22Rv1 (cell line): Measurements from ENCODE around the gene RBM22.

Experiments used
- H3K27ac ChIP-seq: fragments of 450-650 bp; 2 replicates; pipeline ENCODE4 v1.5.1; 2017
- ZFX ChIP-seq: fragments of 450-650 bp; IDR thresholded peaks from 2 replicates; pipeline ENCODE4 v1.6.1; 2017; ENCODE audit warnings: antibody characterized with exemption, borderline replicate concordance
- TF ChIP-seq, protein P1 (sequence below): fragments of 450-650 bp; IDR thresholded peaks from 2 replicates; pipeline ENCODE4 v1.5.1; 2017; ENCODE audit warnings: mild to moderate bottlenecking

RBM22 gene

DNA sequence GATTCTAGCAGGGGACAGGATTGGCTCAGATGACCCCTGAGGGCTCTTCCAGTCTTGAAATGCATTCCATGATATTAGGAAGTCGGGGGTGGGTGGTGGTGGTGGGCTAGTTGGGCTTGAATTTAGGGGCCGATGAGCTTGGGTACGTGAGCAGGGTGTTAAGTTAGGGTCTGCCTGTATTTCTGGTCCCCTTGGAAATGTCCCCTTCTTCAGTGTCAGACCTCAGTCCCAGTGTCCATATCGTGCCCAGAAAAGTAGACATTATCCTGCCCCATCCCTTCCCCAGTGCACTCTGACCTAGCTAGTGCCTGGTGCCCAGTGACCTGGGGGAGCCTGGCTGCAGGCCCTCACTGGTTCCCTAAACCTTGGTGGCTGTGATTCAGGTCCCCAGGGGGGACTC, 42.7 kb downstream of the RBM22 start:
- TF ChIP-seq, protein P1, sequence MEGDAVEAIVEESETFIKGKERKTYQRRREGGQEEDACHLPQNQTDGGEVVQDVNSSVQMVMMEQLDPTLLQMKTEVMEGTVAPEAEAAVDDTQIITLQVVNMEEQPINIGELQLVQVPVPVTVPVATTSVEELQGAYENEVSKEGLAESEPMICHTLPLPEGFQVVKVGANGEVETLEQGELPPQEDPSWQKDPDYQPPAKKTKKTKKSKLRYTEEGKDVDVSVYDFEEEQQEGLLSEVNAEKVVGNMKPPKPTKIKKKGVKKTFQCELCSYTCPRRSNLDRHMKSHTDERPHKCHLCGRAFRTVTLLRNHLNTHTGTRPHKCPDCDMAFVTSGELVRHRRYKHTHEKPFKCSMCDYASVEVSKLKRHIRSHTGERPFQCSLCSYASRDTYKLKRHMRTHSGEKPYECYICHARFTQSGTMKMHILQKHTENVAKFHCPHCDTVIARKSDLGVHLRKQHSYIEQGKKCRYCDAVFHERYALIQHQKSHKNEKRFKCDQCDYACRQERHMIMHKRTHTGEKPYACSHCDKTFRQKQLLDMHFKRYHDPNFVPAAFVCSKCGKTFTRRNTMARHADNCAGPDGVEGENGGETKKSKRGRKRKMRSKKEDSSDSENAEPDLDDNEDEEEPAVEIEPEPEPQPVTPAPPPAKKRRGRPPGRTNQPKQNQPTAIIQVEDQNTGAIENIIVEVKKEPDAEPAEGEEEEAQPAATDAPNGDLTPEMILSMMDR = no peak
- no peak for TF ChIP-seq ZFX
- H3K27ac ChIP-seq = no peak overlapping the region

DNA sequence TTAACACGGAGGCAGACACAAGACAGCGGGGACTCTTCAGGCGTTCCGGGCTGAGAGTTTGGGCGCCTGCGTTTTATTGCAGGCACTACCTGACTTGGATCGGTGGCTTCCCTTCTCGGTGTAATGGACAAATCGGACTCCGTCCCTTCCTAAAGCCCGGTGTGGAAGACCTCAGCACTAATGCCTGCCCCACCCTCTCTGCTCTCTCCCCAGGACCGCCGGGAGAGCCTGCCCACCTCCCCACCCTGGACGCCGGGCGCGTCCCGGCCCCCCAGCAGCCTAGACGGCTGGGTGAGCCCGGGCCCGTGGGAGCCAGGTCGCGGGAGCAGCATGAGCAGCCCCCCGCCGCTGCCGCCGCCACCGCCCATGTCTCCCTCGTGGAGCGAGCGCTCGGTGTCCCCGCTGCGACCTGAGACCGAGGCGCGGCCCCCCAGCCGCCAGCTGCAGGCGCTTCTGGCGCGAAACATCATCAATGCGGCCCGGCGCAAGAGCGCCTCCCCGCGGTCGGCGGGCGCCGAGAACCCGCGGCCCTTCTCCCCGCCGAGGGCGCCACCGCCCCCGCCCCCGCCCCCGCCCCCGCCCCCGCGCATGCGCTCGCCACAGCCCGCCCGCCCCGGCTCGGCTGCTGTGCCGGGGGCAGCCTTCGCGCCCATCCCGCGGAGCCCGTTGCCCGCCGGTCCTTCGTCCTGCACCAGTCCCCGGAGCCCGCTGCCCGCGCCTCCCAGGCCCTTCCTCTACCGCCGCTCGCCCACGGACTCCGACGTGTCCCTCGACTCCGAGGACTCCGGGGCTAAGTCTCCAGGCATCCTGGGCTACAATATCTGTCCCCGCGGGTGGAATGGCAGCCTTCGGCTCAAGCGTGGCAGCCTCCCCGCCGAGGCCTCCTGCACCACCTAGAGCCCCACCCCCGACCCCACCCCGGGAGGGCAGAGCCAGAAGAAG, 44.4 kb downstream of the RBM22 start:
- no peak overlapping the region for H3K27ac ChIP-seq
- TF ChIP-seq, protein P1 = peak; percentile 85
- no peak for TF ChIP-seq ZFX

DNA sequence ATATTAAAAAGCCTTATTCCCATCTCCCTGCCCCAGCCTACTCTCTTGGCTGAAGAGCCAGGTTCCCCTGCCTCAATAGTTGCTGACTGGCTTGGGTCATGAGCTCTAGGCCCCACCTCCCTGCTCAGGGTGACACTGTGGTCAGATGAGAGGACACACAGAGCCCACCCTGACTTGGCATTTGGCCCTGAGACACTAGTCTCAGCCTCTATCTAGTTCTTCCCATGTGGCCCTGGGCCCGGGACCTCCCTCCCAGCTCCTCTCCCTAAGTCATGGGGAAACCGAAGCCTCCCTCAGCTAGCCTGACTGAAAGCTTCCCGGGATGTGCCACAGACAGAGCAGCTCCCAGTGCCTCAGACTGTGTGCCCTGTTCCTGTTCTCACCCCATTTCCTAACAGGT, 45.6 kb downstream of the RBM22 start:
- TF ChIP-seq, protein P1 = no peak
- TF ChIP-seq ZFX = no peak
- no peak overlapping the region for H3K27ac ChIP-seq

DNA sequence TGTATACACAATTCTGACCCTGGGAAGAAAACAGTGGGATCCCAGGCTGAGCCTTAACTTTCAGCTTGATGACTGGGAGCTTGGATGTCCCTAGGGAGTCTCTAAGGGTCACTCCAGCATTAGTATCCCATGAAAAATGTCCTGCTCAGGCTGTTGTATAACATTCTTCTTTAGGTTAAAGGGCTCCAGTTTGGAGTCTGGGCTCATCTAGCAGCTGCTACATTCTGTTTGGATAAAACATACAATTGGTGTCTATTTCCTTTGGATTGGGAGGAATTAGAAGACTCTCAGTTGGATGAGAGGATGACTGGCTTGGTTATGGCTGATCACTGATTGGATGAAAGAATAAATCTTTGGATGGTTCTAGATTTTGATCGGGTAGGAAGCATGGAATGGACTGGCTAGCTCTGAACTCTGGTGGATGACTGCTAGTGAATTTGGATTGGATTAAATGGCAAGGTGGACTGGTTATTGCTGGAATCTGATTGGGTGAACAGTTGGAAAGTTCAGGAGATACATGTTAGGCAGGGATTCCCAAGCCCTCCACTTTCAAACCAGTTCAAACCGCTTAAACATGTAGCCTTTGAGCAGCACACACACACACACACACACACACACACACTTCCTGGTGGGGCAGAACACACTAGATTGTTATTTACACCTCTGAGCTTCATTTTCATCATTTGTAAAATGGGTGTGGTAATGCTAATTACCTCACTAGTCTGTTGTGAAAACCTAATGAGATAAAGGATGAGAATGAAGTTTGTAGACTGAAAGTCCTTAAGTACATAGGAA, 46.9 kb downstream of the RBM22 start:
- H3K27ac ChIP-seq = no peak overlapping the region
- TF ChIP-seq ZFX = no peak
- TF ChIP-seq, protein P1 = no peak

DNA sequence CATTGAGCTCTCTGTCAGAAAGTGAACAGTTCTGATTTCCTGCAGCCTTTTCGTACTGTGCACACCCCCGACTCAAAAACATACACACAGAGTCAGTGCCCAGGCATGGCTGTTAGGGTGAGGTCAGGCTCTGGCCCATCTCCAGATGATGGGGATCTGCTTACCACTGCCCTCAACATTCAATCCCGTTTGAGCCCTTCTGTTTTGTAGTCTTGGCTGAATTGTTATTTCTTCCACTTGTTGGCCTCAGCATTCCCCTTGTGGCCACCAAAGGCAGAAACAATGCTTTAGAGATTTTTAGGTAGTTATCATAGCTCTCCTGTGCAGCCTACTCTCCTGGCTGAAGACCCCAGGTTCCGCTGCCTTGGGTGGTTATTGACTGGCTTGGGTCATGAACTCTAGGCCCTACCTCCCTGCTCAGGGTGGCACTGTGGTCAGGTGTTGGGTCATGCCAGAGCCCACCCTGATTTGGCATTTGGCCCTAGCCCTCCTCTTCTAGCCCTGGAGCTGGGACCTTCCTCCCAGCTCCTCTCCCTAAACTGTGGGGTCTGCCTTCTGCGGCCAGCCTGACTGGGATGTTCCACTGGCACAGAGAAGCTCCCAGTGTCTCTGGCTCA, 47.6 kb downstream of the RBM22 start:
- TF ChIP-seq, protein P1 = no peak
- no peak for TF ChIP-seq ZFX
- H3K27ac ChIP-seq = no peak overlapping the region

DNA sequence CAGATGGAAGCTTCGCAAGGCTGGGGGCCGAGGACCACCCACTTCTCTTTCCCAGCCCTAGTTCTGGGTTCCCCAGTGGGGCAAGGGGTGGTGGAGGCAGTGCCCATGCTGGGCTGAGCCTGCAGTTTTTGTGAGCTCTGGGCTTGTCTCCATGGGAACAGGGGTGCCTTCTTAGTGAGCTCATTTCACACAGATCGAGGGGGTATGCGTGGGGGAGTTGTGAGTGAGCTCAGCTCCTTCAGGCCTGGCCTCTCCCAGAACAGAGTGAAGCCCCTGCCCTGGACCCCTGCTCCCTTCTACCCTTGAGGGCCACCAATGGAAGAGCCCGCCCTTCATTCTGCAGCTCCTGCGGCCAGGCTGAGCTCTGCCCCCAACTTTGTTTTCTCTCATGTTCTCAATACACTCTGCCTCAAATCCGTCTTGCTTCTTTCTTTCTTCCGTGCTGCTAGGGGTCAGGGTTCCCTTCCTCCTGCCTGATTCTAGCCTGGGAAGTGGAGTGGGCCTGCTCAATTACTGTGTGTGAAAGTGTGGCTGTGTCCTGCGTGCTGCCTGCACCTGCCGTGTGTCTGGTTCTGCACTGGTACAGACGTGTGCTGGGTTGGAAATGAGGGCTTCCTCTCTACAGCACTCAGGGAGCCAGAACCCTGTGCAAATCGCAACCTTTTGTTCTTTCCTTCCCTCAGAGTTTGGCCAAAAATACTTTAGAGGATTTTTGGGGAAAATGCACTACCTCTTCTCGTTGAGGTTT, 48.8 kb downstream of the RBM22 start:
- H3K27ac ChIP-seq = no peak overlapping the region
- no peak for TF ChIP-seq ZFX
- TF ChIP-seq, protein P1 = no peak
